GM12874 (cell line): ENCODE results near the gene JAKMIP1.

ENCODE experiments used
- TF ChIP-seq, protein P1 (sequence below): IDR thresholded peaks from 2 replicates; pipeline ENCODE4 v1.5.1; 2011; ENCODE audit warnings: low read depth, mild to moderate bottlenecking, control low read depth, low read length, moderate library complexity; ENCODE audit not compliant: insufficient read depth

Gene JAKMIP1

DNA sequence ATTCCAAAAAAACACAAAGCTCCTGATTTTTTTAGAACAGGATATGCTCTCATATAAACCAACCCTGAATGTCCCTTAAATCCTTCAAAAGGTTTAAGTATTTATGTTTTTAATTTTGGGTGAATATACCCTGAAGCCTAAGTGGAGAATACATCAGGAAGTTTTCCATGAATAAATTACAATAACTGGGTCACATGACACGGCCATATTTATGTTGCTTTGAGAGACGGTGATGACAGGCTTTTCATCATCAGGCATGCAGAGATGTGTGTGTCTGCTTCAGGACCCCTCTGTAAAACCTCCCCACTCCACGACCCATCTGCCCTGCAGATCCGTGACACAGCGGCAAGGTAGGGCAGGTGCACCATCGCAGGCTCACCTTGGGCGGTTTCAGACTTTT, 121.8 kb downstream of the JAKMIP1 start:
- TF ChIP-seq, protein P1, sequence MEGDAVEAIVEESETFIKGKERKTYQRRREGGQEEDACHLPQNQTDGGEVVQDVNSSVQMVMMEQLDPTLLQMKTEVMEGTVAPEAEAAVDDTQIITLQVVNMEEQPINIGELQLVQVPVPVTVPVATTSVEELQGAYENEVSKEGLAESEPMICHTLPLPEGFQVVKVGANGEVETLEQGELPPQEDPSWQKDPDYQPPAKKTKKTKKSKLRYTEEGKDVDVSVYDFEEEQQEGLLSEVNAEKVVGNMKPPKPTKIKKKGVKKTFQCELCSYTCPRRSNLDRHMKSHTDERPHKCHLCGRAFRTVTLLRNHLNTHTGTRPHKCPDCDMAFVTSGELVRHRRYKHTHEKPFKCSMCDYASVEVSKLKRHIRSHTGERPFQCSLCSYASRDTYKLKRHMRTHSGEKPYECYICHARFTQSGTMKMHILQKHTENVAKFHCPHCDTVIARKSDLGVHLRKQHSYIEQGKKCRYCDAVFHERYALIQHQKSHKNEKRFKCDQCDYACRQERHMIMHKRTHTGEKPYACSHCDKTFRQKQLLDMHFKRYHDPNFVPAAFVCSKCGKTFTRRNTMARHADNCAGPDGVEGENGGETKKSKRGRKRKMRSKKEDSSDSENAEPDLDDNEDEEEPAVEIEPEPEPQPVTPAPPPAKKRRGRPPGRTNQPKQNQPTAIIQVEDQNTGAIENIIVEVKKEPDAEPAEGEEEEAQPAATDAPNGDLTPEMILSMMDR: no peak

DNA sequence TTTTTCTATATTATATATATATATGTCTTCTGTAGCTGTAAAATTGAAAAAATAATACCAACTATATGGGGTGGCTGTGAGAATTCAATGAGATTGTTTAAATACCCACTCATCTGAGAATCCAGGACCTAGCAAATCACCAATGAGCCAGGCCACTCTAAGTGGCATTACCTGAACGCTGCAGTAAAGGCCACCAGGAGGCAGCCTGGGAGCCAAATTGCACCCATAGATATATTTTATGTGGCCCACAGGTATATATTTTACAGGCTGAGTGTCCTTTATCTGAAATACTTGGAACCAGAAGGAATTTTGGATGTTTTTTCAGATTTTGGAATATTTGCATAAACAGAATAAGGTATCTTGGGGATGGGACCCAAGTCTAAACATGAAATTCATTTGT, 124.0 kb downstream of the JAKMIP1 start:
- TF ChIP-seq, protein P1: peak; percentile 33; the same call in 1 of the 2 replicates

DNA sequence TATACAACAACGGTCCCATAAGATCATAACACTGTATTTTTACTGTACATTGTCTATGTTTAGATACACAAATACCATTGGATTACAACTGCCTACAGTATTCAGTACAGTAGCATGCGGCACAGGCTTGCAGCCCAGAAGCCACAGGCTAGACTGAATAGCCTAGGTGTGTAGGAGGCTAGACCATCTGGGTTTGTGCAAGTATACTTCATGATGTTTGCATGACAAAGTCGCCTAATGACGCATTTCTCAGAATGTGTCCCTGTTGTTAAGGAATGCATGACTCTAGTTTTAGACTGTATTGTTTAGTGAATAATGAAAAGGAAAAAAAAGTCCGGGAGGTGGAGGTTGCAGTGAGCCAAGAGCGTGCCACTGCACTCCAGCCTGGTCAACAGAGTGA, 125.6 kb downstream of the JAKMIP1 start:
- TF ChIP-seq, protein P1: no peak

DNA sequence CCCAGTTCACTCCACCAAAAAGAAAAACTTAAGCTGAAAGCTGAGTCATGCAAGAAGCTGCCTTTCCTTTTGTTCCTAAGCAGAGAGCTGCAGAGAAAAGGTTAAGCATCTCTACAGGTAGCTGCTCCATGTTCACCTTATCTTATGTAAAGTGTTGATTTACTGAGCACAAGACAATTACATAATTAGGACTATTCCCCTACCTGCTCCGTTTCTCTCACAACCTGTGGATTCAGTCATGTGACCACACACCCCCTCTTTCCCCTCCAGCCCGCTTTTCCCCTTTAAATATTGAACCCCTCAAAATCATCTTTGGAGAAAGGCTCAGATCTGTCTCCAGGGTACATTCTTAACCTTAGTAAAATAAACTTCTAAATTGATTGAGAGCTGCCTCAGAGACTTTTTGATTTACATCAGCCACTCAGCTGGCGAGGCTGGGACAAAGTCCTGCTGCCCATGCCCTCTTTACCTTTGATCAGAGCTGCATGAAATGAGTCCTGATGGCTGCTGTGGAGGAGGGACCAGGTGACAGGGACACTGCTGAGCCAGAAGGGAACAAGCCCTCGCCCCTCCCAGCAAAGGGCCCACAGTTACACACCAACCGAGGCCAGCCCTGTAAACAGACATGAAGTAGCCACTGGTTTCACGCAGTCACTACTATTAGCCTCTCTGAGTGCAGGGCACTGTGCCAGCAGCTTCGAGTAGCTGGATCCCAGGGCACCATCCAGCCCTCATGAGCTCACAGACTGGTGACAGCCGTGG, 128.2 kb downstream of the JAKMIP1 start:
- TF ChIP-seq, protein P1: no peak

DNA sequence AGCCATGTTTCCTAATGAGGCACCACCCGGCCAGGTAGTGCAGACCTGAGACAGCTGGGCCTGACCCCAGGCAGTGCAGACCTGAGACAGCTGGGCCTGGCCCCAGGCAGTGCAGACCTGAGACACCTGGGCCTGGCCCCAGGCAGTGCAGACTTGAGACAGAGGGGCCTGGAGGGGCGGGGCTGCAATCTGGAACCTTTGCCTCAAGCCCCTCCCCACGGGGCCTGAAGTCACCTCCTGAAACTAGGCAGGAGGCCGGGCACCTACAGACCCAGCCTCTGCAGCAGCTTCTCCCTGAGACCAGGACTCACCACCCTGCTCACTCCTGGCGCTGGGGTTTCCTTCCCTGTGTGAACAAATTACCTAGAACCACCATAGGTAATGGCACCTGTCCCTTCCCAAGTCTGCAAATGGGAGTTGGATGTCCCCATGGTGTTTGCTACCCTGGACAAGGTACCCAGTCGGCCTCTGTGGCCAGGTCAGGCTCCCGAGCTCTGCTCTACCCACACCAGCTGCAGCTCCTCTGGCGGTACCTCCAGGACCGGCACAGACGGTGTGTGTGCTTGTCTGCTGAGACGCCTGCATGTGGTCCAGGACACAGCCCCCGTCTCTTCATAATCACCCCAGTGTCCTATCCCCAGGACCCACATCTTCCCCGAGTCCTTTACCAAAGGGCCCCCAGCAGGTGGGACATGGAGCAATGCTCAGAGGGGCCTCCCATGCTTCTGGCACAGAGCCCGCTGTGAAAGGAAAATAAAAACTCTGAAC, 129.0 kb downstream of the JAKMIP1 start:
- TF ChIP-seq, protein P1: no peak

DNA sequence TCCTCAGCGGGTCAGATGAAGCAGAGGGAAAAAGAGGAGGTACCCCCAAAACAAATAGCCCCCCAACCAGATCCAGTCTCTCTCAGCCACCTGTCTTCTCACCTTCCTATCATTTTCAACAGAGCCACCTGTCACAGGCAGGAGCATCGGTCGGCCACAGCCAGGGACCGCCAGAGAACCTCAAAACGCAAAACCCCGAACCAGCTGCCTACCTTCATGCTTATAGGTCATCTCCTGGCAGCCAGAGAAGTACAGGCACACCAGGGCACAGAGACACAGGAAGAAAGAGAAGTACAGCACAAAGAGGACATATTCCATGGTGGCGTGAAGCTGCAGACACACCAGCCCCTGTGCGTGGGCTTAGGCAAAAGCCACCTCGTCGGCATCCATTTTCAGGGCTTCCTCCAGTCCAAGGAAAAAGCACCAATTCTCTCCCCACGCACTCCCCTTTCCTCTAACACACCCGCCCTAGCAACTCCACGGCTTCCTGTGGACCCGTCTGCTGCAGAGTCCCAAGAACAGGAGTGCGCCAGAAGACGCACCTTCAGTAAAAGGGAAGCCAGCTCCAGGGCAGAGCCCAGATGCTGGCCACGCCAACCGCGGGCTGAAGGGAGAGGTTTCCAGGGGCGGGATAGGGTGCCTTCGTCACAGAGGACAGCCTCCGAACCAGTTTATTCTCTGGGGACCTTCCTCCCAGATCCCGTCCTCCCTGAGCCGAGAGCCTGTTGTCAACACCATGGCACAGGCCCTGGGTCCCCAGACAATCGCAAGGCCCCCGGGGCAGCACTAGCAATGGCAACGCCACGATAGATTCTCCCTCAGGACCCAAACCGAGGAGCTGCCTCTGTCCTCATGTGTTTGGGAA, 130.3 kb downstream of the JAKMIP1 start:
- TF ChIP-seq, protein P1: no peak

DNA sequence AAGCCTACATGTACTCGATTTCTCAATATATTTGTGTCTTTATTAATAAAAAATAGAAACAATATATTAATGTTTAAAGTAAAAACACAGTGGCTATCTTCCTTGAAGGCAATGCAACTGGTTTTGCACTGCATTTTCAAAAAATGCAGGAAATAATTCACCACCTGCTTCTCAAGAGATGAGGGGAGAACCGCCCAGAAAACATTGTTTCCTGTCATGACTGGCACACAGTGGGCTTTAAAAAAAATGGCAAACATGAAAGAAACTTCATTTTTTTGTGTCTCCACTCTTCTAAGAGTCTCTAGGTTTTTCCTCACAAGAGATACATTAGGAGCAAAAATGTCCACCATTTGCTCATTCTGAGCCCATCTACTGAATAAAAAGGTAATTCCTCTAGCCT, 131.4 kb downstream of the JAKMIP1 start:
- TF ChIP-seq, protein P1: no peak
